Activated T-cell treated with anti-CD3 and anti-CD28 coated beads, Interleukin-2, amount 50 U/mL, for 1 hour (primary cell): ENCODE results near the gene RNF187.
"Not testable (repeated sequence)": the region's sequence is repeated elsewhere in the genome, so short reads cannot be mapped to it uniquely, and the experiment has no call there.

ENCODE experiments used
- DNase-seq: peaks from one replicate; pipeline ENCODE4 v3.0.0-alpha.2; 2020

RNF187 gene

GRCh38 chr1:228488818-228489674 is 1.9 kb downstream of the RNF187 start:
- no peak for DNase-seq

GRCh38 chr1:228490120-228491078 is 3.2 kb downstream of the RNF187 start:
- no peak for DNase-seq

GRCh38 chr1:228493141-228494043 is 6.2 kb downstream of the RNF187 start:
- DNase-seq: no peak

GRCh38 chr1:228494044-228494353 is 6.8 kb downstream of the RNF187 start:
- no peak for DNase-seq

GRCh38 chr1:228494391-228494790 is 7.2 kb downstream of the RNF187 start:
- DNase-seq: no peak

- DNase-seq: no peak
These were observed 8.0 kb downstream of the RNF187 start for GRCh38 chr1:228494970-228495853.

- no peak for DNase-seq
These were observed 8.9 kb downstream of the RNF187 start for GRCh38 chr1:228496084-228496483.

GRCh38 chr1:228496494-228496893 is 9.3 kb downstream of the RNF187 start:
- no peak for DNase-seq

- DNase-seq: no peak
These were observed 10.0 kb downstream of the RNF187 start for GRCh38 chr1:228497206-228497605.

- no peak for DNase-seq
These were observed 10.6 kb downstream of the RNF187 start for GRCh38 chr1:228497817-228498216.

GRCh38 chr1:228500143-228500734 is 13.1 kb downstream of the RNF187 start:
- no peak for DNase-seq

GRCh38 chr1:228500901-228501871 is 14.0 kb downstream of the RNF187 start:
- peak; percentile 85 for DNase-seq

- DNase-seq: no peak
These were observed 15.3 kb downstream of the RNF187 start for GRCh38 chr1:228502522-228502921.

GRCh38 chr1:228505944-228506343 is 18.8 kb downstream of the RNF187 start:
- not testable (repeated sequence) for DNase-seq

GRCh38 chr1:228507961-228508652 is 20.9 kb downstream of the RNF187 start:
- DNase-seq: no peak

- DNase-seq: no peak
These were observed 21.7 kb downstream of the RNF187 start for GRCh38 chr1:228508840-228509415.

GRCh38 chr1:228510101-228510802 is 23.1 kb downstream of the RNF187 start:
- DNase-seq: no peak

GRCh38 chr1:228510803-228511413 is 23.7 kb downstream of the RNF187 start:
- DNase-seq: no peak
